ENCODE results near the gene PNMT.
"Not testable (repeated sequence)": the region's sequence is repeated elsewhere in the genome, so short reads cannot be mapped to it uniquely, and the experiment has no call there.

PNMT gene

DNA sequence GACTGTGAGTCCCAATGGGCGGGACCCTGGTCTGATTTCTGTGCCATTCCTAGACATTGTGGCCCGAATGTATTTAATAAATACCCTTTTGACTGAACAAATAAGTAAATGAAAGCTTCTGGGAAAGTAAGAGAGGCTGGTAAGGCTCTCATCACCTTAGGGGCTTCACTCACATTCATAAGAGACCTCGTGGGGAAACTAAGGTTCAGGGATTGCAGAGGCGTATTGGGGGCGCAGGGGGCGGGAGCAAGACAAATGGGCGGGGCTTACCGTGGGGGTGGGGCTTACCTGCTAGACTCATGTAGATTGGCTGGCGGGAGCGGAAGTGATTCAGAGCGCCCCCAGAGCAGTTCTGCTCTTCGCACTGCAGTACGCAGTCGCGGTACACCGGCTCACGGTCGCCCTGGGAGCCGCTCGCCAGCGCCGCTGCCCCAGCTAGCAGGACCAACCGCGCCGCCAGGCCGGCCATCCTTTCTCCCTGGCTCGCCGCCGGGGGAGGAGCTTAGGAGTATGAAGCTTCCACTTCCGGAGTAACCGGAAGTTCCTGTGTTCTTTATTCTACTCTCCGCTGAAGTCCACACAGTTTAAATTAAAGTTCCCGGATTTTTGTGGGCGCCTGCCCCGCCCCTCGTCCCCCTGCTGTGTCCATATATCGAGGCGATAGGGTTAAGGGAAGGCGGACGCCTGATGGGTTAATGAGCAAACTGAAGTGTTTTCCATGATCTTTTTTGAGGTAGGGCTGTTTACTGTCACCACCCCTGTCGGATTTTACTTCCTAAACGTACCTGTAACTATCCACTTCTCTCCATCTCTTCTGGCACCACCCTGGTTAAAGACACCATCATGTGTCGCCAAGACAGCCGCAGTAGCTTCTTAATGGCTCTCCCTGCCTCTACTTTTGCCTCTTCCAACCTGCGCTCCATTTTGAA is 19.6 kb downstream of the PNMT start, which contains the start of gene PGAP3:
TSS of gene PGAP3 (minus strand) at position 512 of the 929 bp plus-strand sequence. CDS start at position 469, 43 bp downstream.
- peak; percentile 95 for DNase-seq (ENCODE audit: low spot score)

DNA sequence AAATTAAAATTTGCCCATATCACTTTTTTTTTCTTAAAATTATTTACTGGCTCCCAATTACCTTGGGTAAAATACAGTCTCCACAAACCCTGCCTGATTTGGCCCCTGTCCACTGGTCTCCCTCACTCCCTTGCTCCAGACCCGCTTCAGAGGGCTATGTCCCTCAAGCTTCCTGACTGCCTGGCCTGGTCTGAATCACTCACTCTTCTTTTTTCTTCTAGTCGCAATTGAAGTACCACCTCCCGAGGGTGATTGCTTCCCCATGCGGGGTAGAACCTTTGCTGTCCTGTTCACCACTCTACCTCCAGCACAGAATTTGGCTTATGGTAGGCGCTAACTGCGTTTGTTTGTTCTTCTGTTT is 20.2 kb downstream of the PNMT start:
- no peak for DNase-seq (ENCODE audit: low spot score)

GRCh38 chr17:39688945-39689344 is 20.7 kb downstream of the PNMT start:
- DNase-seq (ENCODE audit: low spot score), result no peak

DNA sequence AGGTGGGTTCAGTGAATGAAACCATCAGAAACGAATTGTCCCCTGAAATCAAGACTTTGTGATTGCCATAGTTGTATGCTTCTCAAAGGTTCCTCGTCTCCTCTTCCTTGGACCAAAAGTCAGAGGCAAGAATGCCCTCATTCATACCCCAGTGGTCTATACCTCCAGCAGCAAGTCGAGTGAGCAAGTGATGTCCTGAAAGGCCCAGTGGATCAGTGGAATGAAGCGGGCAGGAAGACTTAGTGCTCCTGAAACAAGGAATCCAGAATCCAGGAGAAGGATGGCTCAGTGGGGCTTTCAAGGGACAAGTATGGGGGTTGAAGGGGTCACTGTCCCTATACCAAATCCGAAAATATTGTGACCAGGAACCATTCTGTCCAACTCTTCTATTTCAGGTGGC is 26.3 kb downstream of the PNMT start:
- DNase-seq (ENCODE audit: low spot score), result no peak

DNA sequence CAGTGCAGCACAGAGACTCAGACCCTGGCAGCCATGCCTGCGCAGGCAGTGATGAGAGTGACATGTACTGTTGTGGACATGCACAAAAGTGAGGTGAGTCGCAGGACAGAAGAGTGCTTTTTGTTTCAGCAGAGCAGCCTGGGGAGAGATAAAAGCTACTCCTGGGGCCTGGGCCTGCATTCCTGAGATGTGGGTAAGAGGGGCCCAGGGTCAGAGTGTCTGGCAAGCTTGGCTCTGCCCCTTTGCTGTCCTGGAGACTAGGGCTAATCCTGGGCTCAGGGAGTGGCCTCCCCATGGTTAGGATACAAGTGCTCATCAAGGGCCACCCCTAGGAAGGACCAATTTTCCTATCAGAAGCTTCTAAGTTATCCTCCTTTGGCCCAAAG is 26.8 kb downstream of the PNMT start:
- no peak for DNase-seq (ENCODE audit: low spot score)

GRCh38 chr17:39696731-39697130 is 28.5 kb downstream of the PNMT start:
- no peak for DNase-seq (ENCODE audit: low spot score)

DNA sequence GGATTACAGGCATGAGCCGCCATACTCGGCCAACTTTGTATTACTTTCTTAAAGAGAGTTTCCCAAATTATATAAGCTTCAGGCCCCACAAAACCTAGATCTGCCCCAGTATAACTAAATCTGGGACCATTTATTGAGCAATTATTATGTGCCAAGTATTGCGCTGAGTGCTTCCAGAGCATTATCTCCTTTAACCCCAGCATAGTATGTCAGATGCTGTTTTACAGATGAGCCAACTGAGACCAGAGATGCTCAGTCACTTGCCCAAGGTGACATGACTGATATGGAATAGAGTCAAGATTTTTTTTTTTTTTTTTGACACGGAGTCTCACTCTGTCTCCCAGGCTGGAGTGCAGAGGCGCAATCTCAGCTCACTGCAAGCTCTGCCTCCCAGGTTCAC is 29.7 kb downstream of the PNMT start:
- no peak for DNase-seq (ENCODE audit: low spot score)

DNA sequence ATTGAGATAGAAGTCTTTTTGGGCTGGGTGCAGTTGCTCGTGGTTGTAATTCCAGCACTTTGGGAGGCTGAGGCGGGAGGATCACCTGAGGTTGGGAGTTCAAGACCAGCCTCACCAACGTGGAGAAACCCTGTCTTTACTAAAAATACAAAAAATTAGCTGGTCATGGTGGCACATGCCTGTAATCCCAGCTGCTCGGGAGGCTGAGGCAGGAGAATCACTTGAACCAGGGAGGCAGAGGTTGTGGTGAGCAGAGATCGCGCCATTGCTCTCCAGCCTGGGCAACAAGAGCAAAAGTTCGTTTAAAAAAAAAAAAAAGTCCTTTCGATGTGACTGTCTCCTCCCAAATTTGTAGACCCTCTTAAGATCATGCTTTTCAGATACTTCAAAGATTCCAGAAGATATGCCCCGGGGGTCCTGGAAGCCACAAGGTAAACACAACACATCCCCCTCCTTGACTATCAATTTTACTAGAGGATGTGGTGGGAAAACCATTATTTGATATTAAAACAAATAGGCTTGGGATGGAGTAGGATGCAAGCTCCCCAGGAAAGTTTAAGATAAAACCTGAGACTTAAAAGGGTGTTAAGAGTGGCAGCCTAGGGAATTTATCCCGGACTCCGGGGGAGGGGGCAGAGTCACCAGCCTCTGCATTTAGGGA is 31.0 kb downstream of the PNMT start:
- not testable (repeated sequence) for DNase-seq (ENCODE audit: low spot score)

DNA sequence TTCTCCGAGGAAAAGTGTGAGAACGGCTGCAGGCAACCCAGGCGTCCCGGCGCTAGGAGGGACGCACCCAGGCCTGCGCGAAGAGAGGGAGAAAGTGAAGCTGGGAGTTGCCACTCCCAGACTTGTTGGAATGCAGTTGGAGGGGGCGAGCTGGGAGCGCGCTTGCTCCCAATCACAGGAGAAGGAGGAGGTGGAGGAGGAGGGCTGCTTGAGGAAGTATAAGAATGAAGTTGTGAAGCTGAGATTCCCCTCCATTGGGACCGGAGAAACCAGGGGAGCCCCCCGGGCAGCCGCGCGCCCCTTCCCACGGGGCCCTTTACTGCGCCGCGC is 31.5 kb downstream of the PNMT start, which contains the start of gene ERBB2:
TSS of gene ERBB2 (plus strand) at position 247 of the 330 bp plus-strand sequence. CDS start 175 bp downstream, outside the sequence.
- DNase-seq (ENCODE audit: low spot score), result no peak

DNA sequence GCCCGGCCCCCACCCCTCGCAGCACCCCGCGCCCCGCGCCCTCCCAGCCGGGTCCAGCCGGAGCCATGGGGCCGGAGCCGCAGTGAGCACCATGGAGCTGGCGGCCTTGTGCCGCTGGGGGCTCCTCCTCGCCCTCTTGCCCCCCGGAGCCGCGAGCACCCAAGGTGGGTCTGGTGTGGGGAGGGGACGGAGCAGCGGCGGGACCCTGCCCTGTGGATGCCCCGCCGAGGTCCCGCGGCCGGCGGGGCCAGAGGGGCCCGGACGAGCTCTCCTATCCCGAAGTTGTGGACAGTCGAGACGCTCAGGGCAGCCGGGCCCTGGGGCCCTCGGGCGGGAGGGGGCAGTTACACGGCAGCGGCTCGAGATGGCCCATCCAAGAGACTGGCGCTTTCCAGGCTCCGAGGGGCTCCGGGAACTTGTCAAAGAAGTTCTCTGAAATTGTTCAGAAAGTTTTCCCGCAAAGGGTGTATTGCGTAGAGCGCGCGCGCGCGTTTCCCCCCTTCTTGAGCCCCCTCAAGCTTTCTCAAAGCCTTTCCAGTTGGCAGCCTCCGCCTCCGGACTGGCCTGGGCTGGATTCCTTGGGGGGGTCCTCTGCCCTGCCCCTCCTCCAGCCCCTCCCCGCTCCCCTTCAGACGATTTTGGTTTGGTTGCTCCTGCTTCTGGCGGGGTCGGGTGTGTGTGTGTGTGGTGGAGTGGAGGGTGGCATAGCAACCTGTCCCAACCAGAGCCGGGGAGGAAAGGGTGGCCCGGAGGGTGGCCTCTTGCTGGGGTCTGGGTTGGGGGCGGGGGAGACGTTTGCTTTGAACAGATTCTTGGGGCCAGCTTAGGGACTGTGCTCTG is 32.1 kb downstream of the PNMT start:
- peak; percentile 87 for DNase-seq (ENCODE audit: low spot score)

DNA sequence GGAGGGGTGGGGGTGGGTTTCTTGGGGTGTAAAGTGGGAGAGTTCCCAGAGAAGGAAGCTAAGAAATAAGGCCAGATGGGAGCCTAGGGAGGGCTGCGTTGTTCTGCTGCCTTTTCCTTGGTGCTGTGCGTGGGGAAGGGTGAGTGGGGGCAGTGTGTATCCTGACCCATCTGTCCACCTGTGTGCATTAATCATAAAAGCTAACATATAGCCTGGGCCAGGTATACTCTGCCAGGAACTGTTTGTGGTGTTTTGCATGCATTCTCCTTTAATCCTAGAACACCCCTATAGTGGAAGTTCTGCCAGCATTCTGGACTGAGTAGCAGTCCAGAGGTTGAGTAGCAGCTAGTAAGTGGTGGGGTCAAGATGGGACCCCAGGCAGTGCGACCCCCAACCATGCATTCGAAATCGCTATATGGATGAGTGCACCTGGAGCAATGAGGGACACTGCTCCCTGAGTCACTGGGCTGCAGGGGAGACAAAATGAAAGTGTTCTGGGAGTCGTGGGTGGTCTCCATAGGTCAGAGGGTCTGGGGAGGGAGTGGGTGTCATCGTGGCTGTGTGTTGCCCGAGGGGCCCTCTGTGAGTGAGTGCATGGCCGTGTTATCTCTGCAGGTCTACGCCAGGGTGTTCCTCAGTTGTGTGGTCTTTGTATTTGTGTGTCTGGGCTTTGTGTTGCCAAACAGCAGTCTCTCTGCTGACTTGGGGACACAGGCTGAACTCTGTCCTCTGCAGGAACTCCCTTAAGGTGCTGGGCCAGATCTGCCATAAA is 32.9 kb downstream of the PNMT start:
- DNase-seq (ENCODE audit: low spot score), result no peak

- DNase-seq (ENCODE audit: low spot score), result no peak
Observed at GRCh38 chr17:39701784-39702422, 33.6 kb downstream of the PNMT start.

DNA sequence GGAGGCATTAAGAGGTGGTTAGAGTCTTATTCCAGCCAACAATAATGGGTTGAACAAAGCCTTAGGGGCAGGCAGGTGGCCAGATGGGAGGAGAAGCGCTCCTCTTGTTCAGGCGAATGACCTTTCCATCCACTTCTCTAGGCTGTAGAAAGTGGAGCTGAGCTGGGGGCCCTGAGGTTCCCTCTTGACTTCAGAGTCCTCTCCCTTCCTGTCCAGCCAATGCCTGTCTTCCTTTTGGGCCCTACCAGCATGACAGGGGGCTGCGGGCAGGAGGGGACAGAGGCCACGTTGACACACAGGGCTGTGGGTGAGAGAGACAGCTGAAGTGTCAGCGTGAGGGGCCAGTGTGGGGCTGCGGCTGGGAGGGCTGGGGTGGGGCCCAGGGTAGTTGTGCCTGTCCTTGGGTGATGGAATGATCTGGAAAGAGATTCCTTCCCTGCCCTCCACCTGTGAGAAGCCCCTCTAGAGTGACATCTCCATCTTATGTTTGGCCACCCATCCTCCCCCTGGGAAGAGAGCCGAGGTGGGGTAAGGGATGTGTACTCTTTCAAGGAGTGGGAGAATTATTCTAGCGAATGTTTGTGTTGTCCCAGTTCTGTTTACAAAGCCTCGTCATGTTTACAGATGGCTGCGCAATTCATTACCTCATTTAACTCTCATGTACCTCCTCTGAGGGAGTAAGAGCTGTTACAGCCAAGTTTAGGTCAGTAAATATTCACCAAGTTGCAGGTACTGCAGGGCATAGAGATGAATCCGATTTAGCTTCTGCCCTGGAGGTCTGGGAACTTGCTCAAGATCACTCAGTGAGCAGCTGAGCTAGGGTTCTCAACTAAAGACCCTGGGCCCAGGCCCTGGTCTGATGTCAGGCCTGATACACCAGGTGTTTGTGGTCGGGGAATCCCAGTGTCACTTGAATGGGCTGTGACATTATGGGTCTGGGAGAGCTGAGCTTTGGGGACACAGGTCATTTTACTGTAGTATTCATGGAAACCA is 34.9 kb downstream of the PNMT start:
- DNase-seq (ENCODE audit: low spot score), result no peak

DNA sequence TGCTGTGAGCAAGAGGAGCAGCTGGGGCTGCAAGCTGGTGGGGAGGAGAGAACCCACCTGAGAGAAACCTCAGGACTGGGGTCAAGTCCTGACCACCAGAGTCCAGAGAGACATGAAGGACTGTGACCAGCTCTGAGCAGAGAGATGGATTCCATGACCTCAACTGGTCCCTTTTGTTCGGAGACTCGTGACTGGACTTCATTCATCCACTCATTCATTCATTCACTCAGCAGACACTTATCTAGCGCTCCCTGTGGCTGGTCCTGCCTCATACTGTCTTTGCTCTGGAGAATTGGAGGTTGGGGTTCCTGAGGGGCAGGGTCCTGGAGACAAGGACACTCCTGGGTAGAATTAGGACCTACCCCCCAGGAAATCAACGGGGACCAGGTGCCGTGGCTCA is 35.7 kb downstream of the PNMT start:
- DNase-seq (ENCODE audit: low spot score), result no peak

DNA sequence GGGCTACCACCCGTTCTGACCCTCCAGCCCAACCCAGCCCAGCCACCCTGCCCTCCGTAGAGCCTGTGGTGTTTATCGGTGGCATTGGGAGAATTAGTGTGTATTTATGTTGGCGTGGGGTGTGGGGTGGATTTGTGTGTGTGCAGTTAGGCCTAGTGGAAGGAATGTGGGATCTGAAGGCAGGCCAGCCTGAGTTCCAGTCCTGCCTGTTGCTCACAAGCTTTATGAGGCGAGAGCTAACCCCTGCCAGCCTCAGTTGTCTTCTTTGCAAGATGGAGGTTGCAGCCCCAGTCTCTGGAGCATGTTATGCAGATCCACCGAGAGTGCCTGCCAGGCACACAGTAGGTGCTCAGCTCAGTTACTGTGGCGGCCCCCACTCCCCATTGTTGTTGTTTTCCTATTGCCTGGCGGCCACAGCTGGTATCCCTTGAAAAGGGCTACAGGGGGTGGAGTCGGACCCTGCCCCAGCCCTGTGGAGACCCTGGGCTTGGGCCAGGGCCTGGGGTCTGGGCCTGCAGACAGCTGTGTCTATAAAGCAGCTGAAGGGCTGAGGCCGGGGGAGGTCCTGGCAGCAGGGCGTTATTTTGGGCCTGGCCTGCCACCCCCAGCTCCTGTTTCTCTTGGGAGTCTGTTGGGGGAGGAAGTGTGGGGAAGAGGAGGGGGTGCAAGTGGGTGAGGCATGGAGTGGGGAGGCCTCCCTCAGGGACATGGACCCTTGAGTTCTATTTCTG is 36.7 kb downstream of the PNMT start:
- DNase-seq (ENCODE audit: low spot score), result no peak

DNA sequence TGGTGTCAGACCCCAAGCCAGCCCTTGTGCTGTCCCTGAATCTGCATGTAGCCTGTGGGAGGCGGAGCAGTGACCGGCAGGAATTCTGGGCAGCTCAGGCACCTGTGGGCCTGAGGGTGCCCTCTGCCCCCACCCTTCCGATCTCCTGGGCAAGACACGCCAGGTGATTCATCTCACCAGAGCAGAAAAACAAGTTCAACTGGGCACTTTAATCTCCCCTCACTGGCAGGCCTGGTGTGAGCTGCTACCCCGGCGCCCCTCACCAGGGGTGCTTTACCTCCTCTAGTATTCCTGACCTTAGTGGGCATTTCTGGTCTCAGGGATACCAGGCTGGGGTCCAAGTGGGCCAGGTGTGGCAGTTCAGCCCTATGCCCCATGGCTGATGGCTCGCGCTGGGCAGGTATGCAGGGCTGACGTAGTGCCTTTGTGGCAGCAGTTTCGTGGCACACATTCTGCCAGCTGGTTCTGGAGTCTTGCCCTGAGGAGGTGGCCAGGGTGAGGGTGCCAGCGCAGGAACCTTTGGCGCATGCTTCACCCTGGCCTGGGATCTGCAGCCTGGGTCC is 37.6 kb downstream of the PNMT start:
- no peak for DNase-seq (ENCODE audit: low spot score)

DNA sequence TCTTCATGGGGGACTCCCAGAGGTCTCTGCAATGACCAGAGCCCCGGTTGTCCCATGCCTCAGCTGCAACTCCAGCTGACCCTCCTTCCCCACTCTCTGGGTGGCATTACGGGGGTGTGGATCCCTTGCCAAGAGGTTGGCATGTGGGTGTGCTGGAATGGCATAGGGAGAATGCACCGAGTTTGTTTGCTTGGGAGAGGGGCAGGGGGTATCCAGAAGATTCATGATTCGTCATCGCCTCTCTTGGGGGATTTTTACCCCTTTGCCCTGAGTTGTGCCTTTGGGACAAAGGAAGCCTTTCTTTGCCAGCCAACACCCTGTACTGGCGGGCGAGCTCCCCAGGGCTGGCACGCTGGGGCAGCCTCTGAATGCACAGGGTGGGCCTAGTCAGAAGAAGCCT is 38.1 kb downstream of the PNMT start:
- DNase-seq (ENCODE audit: low spot score), result no peak

DNA sequence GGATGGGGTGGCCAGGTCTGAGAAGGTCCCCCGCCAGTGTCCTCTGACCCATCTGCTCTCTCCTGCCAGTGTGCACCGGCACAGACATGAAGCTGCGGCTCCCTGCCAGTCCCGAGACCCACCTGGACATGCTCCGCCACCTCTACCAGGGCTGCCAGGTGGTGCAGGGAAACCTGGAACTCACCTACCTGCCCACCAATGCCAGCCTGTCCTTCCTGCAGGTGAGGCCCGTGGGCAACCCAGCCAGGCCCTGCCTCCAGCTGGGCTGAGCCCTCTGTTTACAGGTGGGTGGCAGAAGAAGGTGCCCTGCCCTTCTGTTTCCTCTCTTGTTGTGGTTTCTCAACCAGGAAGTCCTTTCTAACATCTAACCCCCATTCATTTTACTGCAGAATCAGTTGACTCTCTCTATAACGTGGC is 38.7 kb downstream of the PNMT start:
- no peak for DNase-seq (ENCODE audit: low spot score)

All from ecto neural progenitor cell (in vitro differentiated cells).